Activated T-helper 9 cell treated with anti-CD3 and anti-CD28 coated beads, Interleukin-2, amount 50 U/mL, for 16 hours (primary cell): Measurements from ENCODE around the gene WDR88.
"Not testable (repeated sequence)": the region's sequence is repeated elsewhere in the genome, so short reads cannot be mapped to it uniquely, and the experiment has no call there.

Experiments
- DNase-seq: peaks from one replicate; pipeline ENCODE4 v3.0.0-alpha.2; 2020; ENCODE audit warnings: low read depth

The WDR88 gene

GRCh38 chr19:33211794-33212435 is 80.0 kb downstream of the WDR88 start:
- DNase-seq, result no peak

- DNase-seq, result no peak
Observed at GRCh38 chr19:33212436-33213172, 80.7 kb downstream of the WDR88 start.

GRCh38 chr19:33214596-33214995 is 82.7 kb downstream of the WDR88 start:
- no peak for DNase-seq

- DNase-seq, result no peak
Observed at GRCh38 chr19:33215438-33216197, 83.7 kb downstream of the WDR88 start.

- no peak for DNase-seq
Observed at GRCh38 chr19:33216198-33216830, 84.4 kb downstream of the WDR88 start.

GRCh38 chr19:33217881-33218280 is 86.0 kb downstream of the WDR88 start:
- no peak for DNase-seq

GRCh38 chr19:33219261-33219815 is 87.4 kb downstream of the WDR88 start:
- no peak for DNase-seq

GRCh38 chr19:33220115-33220514 is 88.2 kb downstream of the WDR88 start:
- no peak for DNase-seq

GRCh38 chr19:33220735-33221134 is 88.8 kb downstream of the WDR88 start:
- DNase-seq, result no peak

GRCh38 chr19:33221638-33222037 is 89.7 kb downstream of the WDR88 start:
- DNase-seq, result no peak

GRCh38 chr19:33222255-33222654 is 90.3 kb downstream of the WDR88 start:
- not testable (repeated sequence) for DNase-seq

- DNase-seq, result no peak
Observed at GRCh38 chr19:33224694-33225457, 93.0 kb downstream of the WDR88 start.
